Activated CD4-positive, CD25-positive, alpha-beta regulatory T cell treated with anti-CD3 and anti-CD28 coated beads, Interleukin-2, amount 50 U/mL, for 72 hours (primary cell): ENCODE results near the gene KCNAB1.
"Not testable (repeated sequence)": the region's sequence is repeated elsewhere in the genome, so short reads cannot be mapped to it uniquely, and the experiment has no call there.

ENCODE experiments used
- DNase-seq: peaks from one replicate; pipeline ENCODE4 v3.0.0; 2021

Gene KCNAB1

DNA sequence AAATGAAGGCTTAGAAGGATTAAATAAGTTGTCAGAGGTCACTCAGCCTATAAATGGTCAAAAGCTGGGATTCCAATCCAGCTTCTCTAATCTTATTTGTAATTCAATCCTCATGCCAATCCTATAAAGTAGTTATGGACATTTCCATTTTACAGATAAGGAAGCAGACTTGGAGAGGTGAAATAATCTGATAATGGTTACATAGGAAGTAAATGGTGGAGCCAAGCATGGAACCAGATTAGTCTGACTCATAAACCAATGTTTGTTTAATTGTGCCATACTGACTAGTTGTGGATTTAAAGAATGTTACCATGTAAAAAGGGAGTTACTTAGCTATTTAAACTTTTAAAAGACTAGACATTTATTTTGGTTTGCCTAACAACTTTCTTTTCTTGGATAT lies 59.7 kb downstream of the KCNAB1 start:
- DNase-seq: no peak

DNA sequence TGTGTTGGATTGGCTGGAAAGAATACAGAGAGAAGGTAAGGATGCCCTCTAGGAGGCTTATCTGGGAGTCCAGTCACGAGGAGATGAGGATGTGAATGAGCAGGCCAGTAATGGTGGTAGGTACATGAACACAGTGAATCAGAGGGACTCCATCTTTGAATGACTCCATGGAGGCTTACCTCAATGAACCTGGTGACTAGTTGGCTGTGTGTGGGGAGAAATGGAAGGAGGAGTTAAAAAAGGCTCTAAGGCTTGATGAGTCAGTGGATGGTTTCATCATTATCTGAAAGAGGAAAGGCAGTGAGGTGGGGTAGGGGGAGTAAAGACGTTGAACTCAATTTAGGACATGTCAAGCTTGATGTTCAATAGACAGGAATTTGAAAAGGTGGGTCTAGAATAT lies 61.1 kb downstream of the KCNAB1 start:
- DNase-seq: no peak

DNA sequence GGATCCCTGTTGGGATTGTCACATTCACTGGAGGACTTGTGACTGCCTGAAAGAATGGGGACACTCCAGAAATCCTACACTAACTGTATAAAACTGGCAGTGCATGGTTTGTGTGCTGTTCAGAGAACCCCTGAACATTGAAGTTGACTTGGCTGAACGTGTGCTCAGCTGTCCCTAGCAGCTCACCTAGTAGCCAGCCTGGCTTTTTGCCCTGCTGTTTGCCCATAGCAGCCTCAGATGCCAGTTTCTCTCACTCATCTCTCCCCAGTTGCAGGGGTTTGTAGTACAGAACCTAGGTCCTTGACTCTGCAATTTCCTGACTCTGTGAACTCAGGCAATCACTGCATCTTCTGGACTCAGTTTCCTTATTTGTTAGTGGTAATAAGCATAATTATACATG lies 63.0 kb downstream of the KCNAB1 start:
- no peak for DNase-seq

DNA sequence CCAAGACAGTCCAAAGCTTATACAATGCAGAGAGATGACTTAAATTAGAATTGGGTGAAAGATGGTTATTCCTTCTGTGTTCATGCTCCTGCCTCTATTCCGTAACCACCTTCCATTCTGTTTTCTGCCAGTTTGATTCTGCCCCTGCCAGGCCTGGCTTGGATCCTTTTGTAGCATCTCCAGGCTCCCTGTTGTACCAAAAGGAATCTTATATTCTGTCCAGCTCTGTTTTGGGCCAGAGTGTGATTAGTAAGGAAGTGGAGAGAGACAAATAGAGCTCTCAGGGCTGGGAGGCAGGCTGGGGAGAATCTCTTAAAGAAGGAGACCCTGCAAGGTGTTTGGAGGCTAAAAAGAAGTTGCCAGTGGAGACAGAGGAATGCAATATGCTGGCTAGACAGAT lies 63.8 kb downstream of the KCNAB1 start:
- no peak for DNase-seq

DNA sequence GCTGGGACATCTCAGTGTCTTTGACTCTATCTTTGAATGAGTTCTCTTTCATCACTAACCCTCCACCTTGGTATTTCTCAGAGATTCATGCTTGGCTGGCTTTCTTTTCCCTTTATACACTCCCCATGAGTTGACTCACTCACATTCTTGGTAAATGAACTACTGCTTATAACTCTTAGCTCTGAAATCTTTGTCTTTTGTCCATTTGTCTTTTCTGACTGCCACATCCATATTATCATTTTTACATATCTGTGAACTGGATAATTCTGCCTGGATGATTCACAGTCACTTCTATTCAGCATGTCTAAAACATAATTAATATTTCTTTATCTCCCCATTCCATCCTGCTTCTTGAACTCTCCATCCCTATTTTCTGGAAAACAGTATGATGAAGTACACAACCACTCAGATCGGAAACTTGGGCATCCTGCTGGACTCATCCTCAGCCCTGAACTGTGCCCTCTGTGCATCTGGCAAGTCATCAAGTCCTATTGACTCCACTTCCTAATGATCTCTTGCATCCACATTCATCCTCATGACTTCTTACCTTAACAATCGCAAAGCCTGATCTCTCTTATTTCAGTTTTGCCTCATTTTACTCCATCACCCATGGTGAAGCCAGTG lies 66.9 kb downstream of the KCNAB1 start:
- DNase-seq: no peak

DNA sequence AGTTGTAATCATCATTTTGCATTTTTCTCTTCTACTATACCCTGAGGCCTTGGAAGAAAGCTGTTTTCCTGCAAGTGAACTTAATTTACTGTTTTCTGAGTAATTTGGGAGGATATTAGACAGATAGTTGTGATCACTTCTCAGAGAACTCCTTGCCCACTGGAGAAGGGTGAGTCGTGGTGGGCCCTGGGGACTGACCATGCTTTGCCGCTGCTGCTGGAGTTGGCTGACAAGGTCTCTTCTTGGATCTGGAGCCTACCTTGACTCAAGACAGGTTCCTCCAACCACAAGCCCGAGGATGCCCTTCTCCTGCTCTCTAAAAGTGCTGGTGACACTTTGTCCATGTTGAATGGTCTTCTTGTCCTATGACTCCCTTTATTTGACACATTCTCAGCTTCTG lies 68.4 kb downstream of the KCNAB1 start:
- no peak for DNase-seq

DNA sequence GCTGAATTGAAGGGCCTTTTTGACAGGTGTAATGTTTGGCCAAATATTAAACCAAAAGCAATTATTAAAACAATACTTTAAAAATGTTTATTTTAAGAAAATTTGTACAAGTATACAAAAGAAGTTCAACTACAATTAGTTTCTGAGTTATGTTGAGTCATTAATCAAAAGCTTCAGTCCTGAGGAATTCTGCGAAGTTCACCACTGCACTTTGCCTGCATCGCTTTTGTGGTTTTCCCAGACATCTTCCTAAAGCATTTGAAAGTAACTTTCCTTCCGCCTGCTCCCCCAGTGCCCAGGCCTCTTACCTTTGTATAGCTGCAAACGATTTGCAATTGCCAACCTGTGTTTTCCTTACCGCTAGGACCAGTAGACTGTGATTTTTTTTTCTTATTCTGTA lies 69.5 kb downstream of the KCNAB1 start:
- DNase-seq: no peak

DNA sequence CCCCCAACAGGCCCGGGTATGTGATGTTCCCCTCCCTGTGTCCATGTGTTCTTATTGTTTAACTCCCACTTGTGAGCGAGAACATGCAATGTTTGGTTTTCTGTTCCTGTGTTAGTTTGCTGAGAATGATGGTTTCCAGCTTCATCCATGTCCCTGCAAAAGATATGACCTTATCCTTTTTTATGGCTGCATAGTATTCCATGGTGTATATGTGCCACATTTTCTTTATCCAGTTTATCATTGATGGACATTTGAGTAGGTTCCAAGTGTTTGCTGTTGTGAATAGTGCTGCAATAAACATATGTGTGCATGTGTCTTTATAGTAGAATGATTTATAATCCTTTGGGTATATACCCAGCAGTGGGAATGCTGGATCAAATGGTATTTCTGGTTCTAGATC lies 74.6 kb downstream of the KCNAB1 start:
- DNase-seq: not testable (repeated sequence)

DNA sequence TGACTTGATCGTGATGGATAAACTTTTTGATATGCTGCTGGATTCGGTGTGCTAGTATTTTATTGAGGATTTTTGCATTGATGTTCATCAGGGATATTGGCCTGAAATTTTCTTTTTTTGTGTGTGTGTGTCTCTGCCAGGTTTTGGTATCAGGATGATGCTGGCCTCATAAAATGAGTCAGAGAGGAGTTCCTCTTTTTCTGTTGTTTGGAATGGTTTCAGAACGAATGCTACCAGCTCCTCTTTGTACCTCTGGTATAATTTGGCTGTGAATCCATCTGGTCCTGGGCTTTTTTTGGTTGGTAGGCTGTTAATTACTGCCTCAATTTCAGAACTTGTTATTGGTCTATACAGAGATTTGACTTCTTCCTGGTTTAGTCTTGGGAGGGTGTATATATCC lies 76.8 kb downstream of the KCNAB1 start:
- DNase-seq: not testable (repeated sequence)

DNA sequence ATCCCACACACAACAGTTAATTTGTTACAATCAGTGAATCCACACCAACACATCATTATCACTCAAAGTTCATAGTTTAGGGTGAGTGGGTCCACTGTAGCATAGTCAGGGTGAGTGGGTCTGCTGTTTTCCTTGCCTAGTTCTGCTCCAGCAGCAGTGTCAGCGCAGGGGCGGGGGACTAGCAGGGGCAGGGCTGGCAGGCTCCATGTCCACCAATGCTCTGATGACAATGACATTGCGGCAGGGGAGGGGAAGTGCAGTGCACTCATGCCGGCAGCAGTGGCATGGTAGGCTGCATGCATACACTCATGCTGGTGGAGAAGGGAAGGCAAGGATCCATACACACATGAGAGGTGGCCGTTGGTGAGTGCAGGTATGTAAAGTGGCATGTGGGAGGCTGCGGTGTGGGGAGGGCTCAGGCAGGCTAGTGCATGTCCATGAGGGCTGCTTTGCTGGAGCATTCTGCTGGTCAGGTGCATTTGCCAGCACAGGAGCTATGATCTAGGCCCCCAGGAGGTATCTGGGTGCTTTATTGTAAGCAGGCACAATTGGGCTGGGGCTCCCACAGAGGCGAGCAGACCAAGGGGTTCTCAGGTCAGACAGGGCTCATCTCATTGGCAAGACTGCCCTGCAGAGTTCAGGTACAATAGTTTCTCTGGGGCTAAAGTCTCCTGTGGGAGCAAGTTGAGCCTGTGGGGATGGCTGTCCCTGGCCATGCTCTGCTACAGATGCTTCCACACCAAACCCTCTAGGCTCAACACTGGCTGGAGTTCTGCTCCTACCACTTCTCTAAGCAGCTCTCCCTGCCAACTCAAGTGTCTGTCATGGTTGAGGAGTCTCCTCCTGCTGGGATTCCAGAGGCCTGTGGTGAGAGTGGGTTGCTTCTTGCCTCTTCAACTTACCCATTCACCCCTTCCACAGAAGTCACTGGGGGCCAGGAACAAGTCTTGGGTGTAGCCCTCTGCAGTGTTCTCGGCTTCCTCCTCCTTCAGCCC lies 81.3 kb downstream of the KCNAB1 start:
- DNase-seq: no peak

DNA sequence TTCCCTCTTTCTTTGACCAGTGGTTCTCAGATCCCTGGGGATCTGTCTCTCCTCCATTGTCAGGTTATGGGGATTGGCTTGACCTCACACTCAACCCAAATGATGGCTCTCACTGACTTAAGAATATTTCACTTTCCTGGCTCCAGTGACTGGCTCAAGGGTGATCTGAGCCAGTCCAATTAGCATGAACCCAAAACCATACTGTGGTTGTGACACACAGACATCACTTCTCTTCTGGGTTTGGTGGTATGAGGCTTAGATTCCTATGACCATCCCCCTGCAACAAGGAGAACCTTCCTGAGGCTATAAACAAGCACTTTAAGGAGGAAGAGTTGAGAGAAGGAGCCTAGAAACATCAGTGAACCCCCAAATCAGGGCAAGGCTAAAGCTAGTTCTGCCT lies 85.8 kb downstream of the KCNAB1 start:
- no peak for DNase-seq

DNA sequence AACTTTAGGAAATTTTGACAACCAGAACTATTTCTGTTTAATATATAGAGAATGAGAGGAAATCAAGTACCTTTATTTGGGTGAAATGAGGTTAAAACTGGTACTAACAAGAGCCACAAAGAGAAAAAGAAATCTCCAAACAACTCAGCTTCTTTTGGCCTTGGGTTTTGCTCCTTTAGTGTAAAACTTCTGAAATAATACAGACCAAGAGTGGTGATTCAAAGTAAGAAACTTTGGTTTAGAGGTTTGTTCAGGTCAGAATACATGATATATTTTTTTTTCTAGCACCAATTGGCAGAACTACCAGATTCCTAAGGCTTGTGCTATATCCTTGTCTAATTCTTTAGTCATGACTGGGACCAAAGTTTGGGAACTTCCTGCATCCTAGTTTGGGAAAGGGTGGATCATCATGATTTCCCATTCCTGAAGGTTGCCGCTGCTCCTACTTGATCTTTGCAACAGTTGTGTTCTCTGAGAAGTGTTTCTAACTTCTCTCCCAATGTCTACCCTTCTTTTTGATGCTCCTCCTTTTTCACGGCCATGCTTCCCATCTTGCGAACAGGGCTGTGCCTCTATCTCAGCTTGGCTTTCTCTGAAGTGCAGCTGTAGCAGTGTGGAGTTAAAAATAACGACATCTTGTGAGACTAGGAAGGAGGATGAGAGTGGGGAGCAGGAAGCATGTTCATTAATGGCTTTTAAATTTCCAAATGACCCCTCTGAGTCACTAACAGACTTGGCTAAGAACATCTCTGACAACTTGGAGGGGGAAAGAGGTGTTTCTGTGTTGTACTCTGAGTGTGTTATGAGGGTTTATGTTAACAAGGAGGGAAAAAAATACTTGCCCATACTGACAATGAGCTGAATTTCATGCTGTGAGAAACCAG lies 87.7 kb downstream of the KCNAB1 start:
- no peak for DNase-seq

DNA sequence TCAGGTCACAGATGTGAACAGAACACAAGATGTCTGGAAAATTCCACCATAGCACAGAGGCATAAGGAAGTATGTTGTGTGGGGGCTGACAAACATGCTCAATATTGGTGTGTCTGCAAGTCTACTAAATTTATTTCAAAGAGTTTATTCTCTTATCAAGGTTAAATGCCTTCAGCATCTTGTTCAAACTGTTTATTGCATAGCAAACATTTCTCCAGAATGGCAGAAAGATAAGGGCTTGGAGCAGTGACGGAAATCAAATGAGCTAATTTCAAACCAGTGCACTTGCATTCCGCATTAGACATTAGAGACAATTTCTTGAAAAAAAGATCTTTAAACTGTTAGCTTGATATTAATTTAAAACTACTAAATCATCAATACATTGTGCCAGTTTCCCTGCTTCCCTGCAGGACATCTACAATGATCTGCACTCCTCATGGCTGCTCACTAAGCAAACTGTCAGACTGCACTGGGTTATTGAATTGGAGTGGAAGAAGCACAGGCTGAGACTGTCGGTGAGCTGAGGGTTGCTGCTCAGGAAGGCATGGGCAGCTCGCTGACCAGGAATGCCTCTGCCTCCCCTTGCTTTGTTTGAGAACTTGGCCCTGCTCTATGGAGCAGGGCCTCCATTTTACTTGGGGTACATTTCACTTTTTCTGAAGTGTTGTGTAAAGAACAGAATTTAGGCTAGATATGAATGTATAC lies 89.4 kb downstream of the KCNAB1 start:
- no peak for DNase-seq

DNA sequence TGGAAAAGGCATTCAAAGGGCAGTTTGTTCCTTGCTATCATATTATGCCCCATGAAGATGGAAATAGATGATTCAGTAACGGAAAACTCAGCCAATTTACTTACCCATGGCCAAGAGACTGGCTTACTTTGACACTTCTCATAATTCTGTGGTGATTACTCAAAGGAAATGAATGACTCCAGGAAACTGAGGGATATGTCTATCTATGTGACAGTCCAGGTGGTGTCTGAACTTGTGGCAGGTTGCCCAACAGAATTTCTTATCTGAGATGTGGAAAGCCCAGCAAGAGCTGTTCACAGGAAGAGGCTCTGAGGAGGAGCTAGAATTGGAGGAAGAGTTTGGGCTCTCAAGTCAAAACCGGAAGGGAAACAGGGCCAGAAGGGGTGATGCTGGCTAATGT lies 91.2 kb downstream of the KCNAB1 start:
- no peak for DNase-seq

DNA sequence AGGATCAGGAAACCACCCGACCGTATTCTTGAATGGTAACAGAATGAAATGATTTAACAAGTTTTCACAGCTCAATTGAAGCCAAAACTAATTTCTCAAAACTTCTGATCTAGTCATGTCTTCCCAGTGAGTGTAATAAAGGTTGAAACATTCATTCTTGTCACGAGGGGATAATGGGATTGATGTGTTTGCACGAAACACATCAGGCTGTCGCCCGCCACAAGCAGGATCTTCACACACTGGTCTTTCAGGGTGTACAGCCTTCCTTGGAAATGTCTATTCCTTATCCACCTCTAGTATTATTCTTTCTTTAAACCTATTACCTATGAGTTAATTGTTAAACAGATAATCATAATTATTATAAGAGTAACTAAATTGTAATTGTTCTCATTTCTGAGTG lies 94.3 kb downstream of the KCNAB1 start:
- no peak for DNase-seq

DNA sequence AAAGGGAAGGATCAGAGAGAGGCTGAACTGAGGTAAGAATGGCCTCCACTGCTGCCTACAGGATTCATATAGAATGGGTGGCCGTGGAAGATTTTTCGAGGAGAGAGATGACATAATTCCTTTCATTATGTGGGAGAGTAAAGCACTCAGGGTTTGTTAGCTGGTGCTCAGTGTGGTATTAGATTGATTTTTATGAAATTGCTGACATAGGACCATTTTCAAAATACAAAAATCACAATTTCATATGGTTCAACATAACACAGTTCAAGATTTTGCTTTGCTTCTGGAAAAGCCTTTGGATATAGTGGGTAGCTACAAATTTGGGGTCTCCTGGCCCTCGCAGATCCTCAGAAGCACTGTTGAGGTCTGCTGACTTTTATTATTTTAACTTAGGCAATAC lies 95.4 kb downstream of the KCNAB1 start:
- DNase-seq: no peak

DNA sequence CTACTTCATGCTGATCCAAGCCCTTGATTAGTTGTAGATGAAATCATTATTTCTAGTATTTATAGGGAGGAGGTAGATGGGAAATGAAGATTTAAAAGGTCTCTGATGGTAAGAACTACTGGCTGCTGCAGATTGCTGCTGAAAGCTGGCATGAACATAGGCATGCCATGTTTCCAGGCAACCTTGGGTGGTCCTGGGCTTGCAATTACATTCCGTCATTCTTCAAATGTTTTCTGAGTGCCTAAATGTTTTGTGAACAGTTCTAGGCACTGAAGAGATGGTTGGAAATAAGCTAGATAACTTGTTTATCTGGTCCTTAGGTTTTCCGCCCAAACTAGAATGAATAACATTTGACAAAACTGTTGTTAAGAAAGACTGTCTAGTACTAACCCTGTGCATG lies 95.8 kb downstream of the KCNAB1 start:
- no peak for DNase-seq

DNA sequence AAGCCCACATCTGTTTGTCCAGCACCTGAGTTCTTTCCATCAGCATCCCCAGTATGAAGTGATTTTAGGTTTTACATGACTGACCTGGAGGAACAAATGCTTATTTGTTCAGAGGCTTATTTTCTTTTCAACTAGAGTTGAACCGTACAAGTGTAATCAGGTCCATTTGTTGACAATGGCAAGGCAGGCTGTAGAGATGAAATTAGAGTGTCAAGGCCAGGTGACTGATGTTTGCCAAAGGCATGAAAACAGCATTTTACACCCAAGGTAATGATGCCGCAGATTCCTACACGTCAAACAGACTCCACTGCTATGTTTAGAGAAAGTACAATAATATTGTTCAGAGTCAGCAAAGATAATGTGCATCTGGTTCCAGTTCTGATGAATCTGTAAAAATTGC lies 96.5 kb downstream of the KCNAB1 start:
- no peak for DNase-seq

DNA sequence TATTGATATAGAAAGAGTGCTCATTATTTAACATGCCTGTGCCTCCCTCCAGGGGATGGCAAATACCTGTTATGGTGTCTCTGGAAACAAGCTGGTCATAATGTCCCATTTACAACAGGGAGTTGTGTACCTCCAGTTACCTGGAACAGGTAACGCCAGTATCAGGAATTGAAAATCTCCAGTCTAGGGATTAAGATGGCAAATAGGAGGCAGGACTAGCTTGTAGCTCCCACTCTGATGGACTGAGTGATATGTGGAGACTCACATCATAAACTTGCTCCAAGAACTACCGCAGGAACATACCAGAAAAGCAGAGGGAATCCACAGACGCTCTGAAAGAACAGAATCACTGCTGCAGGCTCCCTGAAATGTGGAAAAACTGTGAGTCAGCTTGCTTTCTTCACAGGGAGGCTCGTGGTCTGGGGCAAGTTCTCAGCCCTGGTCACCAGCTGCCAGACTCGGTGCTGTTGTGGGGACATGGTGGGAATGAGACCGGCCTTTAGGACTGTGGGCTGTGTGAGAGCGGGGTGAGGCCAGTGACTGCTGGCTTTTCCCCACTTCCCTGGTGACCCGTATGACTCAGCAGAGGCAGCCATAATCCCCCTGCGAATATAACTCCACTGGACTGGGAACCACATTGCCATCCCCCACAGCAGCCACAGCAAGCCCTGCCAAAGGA lies 97.4 kb downstream of the KCNAB1 start:
- no peak for DNase-seq

DNA sequence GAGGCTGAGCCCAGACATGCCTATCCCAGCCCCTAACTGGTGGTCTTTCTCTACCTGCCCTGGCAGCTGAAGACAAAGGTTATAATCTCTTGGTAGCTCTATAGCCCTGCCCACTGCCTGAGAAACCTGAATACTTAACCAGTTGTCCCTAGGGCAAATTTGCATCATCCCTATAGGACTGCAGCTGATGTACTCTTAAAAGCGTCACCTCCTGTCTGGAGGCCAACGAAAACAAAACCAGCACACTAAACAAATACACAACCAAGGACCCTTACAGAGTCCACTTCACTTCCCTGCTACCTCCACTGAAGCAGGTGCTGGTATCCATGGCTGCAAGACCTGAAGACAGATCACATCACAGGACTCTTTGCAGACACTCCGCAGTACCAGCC lies 98.0 kb downstream of the KCNAB1 start:
- no peak for DNase-seq

DNA sequence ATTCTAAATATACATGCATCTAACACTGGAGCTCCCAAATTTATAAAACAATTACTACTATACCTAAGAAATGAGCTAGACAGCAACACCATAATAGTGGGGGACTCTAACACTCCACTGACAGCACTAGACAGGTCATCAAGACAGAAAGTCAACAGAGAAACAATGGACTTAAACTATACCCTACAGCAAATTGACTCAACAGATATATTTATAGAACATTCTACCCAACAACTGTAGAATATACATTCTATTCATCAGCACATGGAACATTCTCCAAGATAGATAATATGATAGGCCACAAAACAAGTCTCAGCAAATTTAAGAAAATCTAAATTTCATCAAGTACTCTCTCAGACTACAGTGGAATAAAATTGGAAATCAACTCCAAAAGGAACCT lies 102.0 kb downstream of the KCNAB1 start:
- not testable (repeated sequence) for DNase-seq

DNA sequence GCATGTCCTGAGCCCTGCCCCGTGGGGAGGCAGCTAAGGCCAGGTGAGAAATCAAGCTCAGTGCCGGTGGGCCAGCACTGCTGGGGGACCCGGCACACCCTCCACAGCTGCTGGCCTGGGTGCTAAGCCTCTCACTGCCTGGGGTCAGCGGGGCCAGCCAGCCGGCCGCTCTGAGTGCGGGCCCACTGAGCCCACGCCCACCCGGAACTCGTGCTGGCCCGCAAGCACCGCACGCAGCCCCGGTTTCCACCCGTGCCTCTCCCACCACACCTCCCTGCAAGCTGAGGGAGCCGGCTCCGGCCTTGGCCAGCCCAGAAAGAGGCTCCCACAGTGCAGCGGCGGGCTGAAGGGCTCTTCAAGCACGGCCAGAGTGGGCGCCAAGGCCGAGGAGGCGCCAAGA lies 103.7 kb downstream of the KCNAB1 start:
- not testable (repeated sequence) for DNase-seq
